HG03064 (cell line): ENCODE data around the gene INPP4A.
"Not testable (repeated sequence)": the region's sequence is repeated elsewhere in the genome, so short reads cannot be mapped to it uniquely, and the experiment has no call there.

ENCODE experiments used
- ATAC-seq: cut with Tn5 transposase; IDR thresholded peaks from one replicate; pipeline ENCODE4 v1.9.1; 2021; ENCODE audit warnings: low read depth; ENCODE audit not compliant: unreplicated experiment

Gene INPP4A

DNA sequence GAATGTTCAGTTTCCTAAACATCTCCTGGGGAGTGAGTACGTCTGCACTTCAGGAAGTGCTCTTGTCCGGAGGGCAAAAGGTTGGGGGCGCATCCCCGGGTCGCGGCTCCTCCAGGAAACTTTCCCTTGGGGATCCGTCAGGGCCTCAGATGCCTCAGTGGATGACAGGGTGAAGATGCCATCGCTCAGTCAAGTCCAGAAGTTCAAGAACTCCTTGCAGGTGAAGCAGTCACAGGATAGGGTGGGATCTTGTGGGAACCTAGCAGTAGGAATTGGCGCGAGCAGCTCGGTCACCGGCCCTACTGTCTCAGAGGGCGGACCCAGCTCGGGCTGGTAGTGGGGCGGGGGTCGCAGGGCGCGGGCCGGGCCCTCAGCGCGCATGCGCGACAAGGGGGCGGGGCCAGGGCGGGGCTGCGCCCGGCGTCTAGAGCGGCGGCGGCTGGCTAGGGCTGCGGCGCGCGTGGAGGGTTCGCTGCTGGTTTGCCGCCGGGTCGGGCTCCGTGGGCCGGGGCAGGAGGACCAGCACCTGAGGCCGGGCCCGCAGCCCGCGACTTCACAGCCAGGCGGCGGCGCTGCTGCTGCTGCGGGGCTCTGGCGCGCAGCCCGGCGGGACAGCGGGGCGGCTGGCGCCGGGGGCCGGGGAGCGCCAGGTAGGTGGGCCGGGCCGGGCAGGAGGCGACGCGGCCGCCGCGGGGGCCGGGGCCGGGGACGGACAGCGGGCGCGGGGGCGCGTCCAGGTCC is at the start of gene INPP4A:
Gene INPP4A, plus strand, starts transcription at position 423 of the 741 bp plus-strand sequence. CDS start 75,191 bp downstream, outside the sequence.
- ATAC-seq: peak; percentile 61

DNA sequence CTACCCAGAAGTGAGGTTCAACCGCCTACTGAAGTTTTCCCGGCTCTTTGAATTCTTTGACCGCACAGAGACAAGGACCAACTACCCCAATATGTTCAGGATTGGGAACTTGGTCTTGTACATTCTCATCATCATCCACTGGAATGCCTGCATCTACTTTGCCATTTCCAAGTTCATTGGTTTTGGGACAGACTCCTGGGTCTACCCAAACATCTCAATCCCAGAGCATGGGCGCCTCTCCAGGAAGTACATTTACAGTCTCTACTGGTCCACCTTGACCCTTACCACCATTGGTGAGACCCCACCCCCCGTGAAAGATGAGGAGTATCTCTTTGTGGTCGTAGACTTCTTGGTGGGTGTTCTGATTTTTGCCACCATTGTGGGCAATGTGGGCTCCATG is 48.7 kb upstream of the INPP4A start:
- no peak for ATAC-seq

DNA sequence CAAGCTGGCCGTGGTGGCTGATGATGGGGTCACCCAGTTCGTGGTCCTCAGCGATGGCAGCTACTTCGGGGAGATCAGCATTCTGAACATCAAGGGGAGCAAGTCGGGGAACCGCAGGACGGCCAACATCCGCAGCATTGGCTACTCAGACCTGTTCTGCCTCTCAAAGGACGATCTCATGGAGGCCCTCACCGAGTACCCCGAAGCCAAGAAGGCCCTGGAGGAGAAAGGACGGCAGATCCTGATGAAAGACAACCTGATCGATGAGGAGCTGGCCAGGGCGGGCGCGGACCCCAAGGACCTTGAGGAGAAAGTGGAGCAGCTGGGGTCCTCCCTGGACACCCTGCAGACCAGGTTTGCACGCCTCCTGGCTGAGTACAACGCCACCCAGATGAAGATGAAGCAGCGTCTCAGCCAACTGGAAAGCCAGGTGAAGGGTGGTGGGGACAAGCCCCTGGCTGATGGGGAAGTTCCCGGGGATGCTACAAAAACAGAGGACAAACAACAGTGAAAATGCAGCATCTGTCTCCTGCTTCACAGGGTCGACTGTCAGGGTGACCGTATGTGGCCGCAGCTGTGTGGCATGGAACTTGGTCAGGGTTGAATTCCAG is 47.8 kb upstream of the INPP4A start:
- ATAC-seq: no peak

DNA sequence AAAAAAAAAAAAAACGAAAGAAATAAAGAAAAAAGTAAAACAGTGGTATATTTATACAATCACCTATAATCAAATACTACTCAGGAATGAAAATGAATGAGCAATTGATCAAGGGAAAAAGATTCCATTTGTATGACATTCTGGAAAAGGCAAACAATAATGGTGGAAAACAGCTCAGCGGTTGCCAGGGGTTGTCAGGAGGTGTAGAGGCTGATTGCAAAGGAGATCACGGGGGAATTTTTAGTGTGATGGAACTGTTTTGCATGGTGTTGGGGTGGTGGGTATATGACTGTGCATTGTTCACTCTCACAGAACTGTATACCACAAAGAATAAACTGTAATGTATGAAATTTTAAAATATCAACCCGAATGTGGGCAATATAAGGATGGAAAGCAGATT is 45.5 kb upstream of the INPP4A start:
- no peak for ATAC-seq

DNA sequence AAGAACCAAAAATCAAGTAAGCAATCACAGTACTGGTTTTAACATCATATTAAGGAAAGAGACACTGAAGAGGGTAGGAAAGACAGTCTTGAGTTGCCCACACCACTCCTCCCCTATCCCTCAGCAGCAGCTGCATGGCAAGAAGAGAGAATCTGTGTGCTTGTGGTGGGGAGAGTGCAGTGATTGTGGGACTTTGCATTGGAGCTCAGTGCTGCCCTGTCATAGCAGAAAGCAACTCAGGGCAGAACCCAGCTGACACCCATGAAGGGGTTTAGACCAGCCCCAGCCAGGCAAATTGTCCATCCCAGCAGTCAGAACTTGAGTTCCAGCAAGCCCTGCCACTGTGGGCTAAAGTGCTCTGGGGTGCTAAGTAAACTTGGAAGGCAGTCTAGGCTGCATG is 40.8 kb upstream of the INPP4A start:
- no peak for ATAC-seq

DNA sequence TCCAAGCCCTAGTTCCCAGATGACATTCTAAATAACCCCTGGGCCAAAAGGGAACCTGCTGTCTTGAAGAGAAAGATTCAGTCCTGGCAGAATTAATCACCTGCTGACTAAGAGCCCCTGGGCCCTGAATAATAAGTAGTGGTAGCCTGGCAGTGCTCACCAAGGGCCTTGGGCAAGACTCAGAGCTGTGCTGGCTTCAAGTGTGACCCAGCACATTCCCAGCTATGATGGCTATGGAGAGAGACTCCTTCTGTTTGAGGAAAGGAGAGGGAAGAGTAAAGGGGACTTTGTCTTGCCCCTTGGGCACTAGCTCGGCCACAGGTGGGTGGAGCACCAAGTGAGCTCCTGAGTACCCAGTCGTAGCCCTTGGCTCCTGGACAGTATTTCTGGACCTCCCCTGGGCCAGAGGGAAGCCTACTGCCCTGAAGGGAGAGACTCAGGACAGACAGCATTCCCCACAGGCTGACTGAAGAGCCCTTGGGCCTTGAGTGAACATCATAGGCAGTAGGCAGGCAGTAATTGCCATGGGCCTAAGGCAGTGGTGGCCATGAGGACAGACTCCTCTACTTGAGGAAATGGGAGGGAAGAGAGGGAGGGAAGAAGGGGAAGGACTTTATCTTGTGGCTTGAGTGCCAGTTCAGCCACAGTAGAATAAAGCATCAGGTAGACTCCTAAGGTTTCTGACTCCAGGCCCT is 40.0 kb upstream of the INPP4A start:
- no peak for ATAC-seq

DNA sequence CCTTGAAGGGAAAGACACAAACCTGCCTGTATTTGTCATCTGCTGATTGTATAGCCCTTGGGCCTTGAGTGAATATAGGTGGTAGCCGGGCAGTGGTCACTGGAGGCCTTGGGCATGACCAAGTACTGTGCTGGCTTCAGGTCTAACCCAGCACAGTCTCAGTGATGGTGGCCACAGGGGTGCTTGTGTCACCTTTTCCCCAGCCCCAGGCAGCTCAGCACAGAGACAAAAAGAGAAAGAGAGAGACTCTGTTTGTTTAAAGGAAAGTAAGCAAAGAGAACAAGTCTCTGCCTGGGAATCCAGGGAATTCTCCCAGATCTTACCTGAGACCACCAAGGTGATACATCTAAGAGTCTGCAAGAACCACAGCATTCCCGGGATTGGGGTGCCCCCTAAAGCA is 39.4 kb upstream of the INPP4A start:
- no peak for ATAC-seq

DNA sequence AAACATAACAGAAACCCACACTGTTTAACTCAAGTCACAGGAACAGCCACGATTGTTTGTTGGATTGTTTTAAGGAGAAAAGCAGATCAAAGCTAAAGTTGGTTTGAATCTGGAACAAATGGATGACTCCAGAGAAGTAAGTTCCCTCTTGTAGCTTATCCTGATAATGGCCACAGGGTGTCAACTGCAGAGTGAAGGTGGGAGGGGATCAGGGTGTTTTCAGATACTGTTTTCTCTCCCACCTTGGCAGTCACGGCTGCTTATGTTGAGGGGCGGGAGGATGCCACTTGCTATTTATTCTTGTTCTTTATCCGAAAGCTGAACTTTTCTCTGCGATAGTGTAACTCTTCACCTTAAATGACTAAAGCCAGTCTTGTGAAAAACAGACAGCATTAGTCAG is 36.5 kb upstream of the INPP4A start:
- no peak for ATAC-seq

DNA sequence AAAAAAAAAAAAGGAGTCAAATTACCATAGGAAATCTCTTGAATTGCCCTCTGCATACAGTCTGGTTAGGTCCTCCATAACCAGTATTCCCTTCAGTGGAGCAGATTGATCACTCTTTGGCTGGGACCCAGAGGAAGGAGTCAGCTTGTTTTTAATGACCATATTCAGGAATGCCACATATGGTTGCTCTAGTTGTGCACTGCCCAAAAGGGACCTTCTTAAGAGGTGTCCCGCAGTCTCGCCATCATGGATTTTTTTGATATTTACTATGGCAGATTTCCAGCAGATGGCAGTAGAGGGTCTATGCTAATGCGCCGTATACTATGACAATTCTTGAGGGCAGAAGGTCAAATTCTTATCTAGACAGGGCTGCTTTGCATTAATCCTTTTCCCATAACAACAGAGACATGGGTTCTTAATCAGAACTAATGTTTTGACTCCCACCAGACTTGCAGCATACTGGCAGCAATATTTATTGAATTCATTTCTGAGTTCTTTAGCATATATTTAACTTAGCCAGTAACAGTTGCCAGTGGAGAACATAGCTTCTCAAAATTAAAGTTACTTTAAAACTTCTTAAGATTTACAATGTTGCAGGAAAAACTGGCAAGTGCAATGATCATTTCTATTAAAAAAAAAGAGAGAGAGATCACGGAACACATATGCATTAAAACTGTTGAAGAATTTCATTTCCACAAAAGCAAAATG is 31.8 kb upstream of the INPP4A start:
- ATAC-seq: peak; percentile 63

DNA sequence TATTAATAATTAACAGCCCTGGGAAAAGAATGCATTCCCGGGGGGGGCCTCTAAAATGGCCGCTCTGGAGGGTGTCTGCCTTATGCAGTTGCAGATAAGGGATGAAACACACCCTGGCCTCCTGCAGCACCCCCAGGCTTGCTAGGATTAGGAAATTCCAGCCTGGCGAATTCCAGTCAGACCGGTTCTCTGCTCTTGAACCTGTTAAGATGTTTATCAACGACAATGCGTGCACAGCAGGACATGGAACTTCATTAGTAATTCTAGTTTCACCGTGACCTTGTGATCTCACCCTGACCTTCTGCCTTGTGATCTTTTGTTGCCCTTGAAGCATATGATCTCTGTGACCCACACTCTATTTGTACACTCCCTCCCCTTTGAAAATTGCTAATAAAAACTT is 30.4 kb upstream of the INPP4A start:
- ATAC-seq: not testable (repeated sequence)

DNA sequence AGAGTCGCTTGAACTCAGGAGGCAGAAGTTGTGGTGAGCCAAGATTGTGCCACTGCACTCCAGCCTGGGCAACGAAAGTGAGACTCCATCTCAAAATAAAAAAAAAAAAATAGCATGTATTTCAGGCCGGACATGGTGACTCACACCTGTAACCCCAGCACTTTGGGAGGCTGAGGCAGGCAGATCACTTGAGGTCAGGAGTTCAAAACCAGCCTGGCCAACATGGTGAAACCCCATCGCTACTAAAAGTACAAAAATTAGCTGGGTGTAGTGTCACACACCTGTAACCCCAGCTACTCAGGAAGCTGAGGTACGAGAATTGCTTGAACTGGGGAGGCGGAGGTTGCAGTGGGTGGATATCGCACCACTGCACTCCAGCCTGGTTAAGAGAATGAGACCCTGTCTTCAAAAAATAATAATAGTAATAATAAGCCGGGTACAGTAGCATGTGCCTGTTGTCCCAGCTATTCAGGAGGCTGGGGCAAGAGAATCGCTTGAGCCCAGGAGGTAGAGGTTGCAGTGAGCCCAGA is 28.9 kb upstream of the INPP4A start:
- not testable (repeated sequence) for ATAC-seq

DNA sequence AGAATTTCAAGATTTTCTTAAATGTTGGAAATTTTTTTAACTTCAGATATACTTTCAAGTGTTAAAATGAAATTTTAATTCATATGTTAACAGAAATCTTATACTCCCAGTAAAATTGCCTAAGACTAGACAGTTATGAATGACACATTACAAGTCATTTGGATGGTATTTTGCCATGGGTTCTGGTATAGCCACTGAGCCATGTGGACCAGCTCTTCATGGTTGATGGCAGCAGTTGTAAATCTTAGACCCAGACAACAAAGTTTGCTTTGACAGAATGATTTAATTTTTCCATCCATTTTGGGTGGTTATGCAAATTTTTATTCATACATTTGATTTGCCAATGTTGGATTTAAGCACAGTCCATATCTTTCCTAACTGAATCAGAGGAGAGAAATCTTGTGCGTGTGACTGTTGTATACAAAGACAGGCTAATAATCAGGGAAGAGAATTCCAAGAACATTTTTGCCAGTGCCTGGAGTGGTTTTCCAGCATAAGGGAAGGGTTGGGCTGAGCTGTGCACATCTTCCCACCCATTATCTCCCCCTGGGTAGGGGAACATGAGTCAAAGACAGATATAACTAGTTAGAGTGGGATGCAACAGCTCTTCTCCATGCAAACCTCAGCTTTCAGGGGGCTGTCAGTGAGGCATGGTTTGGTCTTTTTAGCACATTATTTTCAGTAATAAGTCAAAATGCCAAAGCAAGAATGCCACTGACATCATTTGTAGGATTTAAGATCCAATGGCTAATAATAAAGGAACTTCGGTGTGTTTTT is 28.1 kb upstream of the INPP4A start:
- ATAC-seq: no peak

DNA sequence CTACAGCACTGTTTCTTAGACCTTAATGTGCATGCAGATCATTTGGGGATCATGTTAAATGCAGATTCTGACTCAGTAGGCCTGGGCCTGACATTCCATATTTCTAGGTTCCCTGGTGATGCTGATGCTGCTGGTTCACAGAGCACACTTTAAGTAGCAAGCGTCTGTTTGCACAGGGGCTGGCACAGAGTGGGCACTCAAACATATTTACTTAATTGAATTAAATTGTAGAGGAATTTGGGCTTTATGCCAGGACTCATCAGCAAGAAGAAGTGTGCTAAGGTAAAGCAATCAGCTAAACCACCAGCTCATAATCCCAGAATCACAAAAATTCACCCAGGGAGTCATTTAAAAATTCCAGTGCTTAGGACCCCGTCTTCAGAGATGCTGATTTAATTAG is 25.1 kb upstream of the INPP4A start:
- no peak for ATAC-seq

DNA sequence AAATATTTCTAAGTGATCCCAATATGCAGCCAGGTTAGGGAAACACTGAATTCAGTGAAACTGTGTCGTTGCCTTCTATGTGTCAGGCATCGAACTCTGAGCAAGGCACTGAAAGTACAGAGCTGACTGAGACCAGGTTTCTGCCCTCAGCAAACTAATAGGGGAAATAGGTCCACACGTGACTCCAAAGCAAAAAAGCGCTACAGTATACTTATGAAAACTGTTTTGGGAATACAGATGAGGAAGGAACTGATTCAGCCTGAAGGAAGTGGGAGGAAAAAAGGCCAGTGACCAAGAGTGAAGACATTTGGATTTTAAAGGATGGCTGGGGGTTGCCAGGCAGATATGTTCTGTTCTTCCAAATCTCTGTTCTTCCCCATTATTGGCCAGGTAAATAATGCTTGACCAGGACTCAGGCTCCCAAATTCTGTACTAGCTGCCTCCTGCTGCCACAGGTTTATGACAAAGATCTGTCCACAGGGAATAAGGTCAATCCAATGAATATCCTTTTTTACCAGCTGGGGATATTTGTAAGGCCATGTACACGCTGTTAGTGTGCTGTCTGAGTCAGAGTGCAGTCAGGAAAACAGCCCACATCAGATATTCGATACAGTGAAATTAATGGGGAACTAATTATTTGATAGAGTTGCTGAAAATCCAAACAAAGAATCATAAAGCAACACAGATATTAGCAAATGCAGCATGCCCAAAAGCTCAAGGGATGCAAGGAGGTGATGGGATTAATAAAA is 24.5 kb upstream of the INPP4A start:
- no peak for ATAC-seq

DNA sequence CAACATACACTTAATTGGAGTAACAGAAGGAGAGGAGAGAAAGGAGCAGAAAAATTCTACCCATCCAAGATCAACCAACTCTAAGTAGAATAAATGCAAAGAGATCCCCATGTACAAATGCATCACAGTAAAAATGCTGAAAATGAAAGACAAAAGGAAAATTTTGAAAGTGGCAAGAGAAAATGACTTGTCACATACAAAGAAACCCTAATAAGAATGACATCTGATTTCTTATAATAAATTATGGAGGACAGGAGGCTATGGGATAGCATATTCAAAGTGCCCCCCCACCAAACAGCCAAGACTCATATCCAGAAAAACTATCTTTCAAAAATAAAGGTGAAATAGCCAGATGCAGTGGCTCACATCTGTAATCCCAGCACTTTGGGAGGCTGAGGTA is 22.2 kb upstream of the INPP4A start:
- ATAC-seq: no peak

DNA sequence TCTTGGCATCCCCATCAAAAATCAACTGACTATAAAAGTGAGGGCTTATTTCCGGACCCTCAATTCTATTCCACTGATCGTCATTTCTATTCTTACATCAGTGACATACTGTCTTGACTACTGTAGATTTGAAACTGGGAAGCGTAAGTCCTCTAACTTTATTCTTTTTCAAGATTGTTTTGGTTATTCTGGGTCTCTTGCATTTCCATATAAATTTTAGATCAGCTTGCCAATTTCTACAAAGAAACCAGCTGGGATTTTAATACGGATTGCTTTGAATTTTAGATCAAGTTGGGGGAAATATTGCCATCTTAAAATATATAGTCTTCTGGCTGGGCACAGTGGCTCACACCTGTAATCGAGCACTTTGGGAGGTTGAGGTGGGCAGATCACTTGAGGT is 17.9 kb upstream of the INPP4A start:
- ATAC-seq: no peak

DNA sequence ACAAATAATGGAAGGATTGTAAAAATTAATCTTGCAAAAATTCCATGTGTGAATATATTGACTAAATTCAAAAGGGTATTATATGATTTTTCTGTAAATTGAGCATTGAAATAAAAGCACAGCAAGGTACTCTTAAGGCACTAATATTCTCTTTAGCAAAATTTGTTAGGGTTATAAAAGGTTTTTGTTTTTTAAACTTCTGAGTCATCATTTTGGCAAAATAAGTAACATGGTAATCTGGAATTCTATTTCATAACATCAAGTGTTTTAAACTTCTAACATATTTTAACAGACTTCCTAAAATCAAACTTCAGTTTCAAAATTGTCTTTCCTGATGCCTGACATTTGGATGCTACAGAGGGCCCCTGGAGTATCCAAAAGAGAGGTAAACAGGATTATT is 12.5 kb upstream of the INPP4A start:
- no peak for ATAC-seq

DNA sequence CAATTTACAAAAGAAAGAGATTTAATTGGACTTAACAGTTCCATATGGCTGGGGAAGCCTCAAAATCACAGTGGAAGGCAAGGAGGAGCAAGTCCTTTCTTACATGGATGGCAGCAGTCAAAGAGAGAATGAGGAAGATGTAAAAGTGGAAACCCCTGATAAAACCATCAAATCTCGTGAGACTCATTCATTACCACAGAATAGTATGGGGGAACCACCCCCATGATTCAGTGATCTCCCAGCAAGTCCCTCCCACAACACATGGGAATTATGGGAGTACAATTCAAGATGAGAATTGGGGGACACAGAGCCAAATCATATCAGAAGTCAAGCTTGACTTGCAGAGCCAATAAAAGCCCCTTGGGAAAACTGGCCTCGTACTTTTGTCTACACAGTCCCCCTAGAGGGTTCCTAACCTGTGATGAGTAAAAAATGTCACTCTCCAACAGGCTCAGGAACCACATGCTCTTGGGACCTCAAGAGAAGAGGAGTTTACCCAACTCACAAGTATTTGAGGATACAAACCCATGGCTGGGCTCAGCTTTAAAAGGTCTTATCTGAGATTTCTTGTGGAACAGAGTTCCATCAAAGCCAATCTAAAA is 11.2 kb upstream of the INPP4A start:
- ATAC-seq: no peak

DNA sequence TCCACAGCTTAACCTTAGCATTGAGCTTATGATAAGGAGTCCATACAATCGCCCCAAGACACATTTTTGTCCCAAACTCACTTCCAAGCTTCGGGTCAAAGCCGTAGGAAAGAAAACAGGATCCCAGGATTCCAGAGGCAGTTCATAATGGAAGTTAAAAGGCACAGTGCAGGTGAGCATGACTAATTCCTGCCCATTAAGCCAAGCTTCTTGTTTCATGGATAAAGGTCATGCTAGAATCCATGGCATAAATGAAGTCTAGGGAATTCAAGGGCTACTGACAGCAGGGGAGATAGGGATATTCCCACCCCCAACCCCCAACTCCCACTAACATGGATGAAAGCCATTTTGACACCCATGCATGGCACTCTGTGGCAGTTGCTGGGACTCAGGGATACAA is 10.2 kb upstream of the INPP4A start:
- ATAC-seq: no peak
